ENCODE measurements around the gene TMCC1.
"Not testable (repeated sequence)": the region's sequence is repeated elsewhere in the genome, so short reads cannot be mapped to it uniquely, and the experiment has no call there.

The TMCC1 gene

GRCh38 chr3:129697229-129697969 lies 196.1 kb downstream of the TMCC1 start:
- H3K4me3 ChIP-seq (replicated peaks; ENCODE audit: insufficient read depth, low read length) = no peak overlapping the region
- H3K27me3 ChIP-seq (ENCODE audit: insufficient read depth, poor library complexity, severe bottlenecking) = no peaks in the 10 kb centered on the region
- TF ChIP-seq CTCF (IDR thresholded peaks at IDR 0.05; ENCODE audit: insufficient read depth, low read length) = no peak
- TF ChIP-seq SPI1 (IDR thresholded peaks at IDR 0.05; ENCODE audit: borderline replicate concordance, low read depth) = no peak
- no peak for TF ChIP-seq GABPA (IDR thresholded peaks at IDR 0.05; ENCODE audit: low read depth)
- no peak for TF ChIP-seq POLR2AphosphoS5 (IDR thresholded peaks at IDR 0.05; ENCODE audit: low read depth)
- TF ChIP-seq, protein P1, sequence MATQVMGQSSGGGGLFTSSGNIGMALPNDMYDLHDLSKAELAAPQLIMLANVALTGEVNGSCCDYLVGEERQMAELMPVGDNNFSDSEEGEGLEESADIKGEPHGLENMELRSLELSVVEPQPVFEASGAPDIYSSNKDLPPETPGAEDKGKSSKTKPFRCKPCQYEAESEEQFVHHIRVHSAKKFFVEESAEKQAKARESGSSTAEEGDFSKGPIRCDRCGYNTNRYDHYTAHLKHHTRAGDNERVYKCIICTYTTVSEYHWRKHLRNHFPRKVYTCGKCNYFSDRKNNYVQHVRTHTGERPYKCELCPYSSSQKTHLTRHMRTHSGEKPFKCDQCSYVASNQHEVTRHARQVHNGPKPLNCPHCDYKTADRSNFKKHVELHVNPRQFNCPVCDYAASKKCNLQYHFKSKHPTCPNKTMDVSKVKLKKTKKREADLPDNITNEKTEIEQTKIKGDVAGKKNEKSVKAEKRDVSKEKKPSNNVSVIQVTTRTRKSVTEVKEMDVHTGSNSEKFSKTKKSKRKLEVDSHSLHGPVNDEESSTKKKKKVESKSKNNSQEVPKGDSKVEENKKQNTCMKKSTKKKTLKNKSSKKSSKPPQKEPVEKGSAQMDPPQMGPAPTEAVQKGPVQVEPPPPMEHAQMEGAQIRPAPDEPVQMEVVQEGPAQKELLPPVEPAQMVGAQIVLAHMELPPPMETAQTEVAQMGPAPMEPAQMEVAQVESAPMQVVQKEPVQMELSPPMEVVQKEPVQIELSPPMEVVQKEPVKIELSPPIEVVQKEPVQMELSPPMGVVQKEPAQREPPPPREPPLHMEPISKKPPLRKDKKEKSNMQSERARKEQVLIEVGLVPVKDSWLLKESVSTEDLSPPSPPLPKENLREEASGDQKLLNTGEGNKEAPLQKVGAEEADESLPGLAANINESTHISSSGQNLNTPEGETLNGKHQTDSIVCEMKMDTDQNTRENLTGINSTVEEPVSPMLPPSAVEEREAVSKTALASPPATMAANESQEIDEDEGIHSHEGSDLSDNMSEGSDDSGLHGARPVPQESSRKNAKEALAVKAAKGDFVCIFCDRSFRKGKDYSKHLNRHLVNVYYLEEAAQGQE (IDR thresholded peaks at IDR 0.05; ENCODE audit: insufficient replicate concordance, low read depth) = no peak
- H3K27ac ChIP-seq (replicated peaks) = no peak overlapping the region
- no peak for DNase-seq (ENCODE audit: low read depth in 1 of 2, low spot score in 1 of 2)

DNA sequence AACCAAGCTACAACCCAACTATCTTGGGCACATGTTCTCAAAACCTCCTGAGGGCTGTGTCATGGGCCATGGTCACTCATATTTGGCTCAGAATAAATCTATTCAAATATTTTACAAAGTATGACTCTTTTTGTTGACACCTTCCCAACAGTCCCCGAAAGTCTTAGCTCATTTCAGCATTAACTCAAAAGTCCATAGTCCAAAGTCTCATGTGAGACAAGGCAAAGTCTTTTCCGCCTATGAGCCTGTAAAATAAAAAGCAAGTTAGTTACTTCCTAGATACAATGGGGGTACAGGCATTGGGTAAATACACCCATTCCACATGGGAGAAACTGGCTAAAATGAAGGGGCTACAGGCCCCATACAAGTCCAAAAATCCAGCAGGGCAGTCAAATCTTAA lies 197.1 kb downstream of the TMCC1 start:
- DNase-seq (ENCODE audit: low read depth in 1 of 2, low spot score in 1 of 2); H3K27me3 ChIP-seq (ENCODE audit: insufficient read depth, poor library complexity, severe bottlenecking); H3K27ac ChIP-seq (replicated peaks); H3K4me3 ChIP-seq (replicated peaks; ENCODE audit: insufficient read depth, low read length): not testable (repeated sequence)

GRCh38 chr3:129695230-129695629 lies 198.3 kb downstream of the TMCC1 start:
- Histone ChIP-seq H3K27me3 (ENCODE audit: insufficient read depth, poor library complexity, severe bottlenecking) (no peaks in the 10 kb centered on the region), H3K4me3 (replicated peaks; ENCODE audit: insufficient read depth, low read length) (no peak overlapping the region), H3K27ac (replicated peaks) (no peak overlapping the region)
- DNase-seq (ENCODE audit: low read depth in 1 of 2, low spot score in 1 of 2) = no peak
- no peak for TF ChIP-seq SPI1 (IDR thresholded peaks at IDR 0.05; ENCODE audit: borderline replicate concordance, low read depth)
- no peak for TF ChIP-seq POLR2AphosphoS5 (IDR thresholded peaks at IDR 0.05; ENCODE audit: low read depth)
- TF ChIP-seq, protein P1 (IDR thresholded peaks at IDR 0.05; ENCODE audit: insufficient replicate concordance, low read depth) = no peak

DNA sequence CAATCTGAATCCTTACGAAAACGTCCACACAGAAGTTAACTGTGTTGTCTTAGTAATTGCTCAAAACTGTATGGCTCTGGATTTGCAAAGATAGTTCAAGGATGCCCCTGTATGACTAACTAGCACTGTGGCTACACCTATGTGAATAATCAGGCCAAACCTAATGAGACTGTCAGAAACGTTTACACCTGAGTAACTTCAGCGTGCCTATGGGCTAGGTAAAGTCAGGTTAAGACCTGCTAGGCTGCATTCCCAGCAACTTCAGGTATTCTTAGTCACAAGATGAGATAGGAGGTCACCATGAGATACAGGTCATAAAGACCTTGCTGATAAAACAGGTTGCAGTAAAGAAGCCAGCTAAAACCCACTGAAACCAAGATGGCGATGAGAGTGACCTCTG lies 199.3 kb downstream of the TMCC1 start:
- TF ChIP-seq GABPA (IDR thresholded peaks at IDR 0.05; ENCODE audit: low read depth) (no peak), SPI1 (IDR thresholded peaks at IDR 0.05; ENCODE audit: borderline replicate concordance, low read depth) (no peak), POLR2AphosphoS5 (IDR thresholded peaks at IDR 0.05; ENCODE audit: low read depth) (no peak), CTCF (IDR thresholded peaks at IDR 0.05; ENCODE audit: insufficient read depth, low read length) (no peak)

DNA sequence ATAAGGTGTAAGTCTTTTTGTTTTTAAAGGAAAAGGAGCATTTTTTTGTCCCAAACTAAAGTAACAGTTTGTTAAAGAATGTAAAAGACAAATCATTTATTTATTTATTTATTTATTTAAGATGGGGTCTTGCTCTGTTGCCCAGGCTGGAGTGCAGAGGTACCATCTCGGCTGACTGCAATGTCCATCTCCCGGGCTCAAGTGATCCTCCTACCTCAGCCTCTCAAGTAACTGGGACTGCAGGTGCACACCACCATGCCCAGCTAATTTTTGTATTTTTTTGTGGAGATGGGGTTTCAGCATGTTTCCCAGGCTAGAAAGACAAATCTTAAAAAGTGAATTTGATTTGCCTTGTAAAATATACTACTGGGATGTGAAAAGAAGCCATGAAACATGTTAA lies 200.8 kb downstream of the TMCC1 start:
- DNase-seq (ENCODE audit: low read depth in 1 of 2, low spot score in 1 of 2) = no peak
- TF ChIP-seq GABPA (IDR thresholded peaks at IDR 0.05; ENCODE audit: low read depth) = no peak
- TF ChIP-seq, protein P1 (IDR thresholded peaks at IDR 0.05; ENCODE audit: insufficient replicate concordance, low read depth) = no peak
- Histone ChIP-seq H3K4me3 (replicated peaks; ENCODE audit: insufficient read depth, low read length) (no peak overlapping the region), H3K27me3 (ENCODE audit: insufficient read depth, poor library complexity, severe bottlenecking) (no peaks in the 10 kb centered on the region), H3K27ac (replicated peaks) (no peak overlapping the region)

More for the DNA sequence above, 199.3 kb downstream of the TMCC1 start:
- no peak overlapping the region for H3K27ac ChIP-seq (replicated peaks)
- H3K27me3 ChIP-seq (ENCODE audit: insufficient read depth, poor library complexity, severe bottlenecking) = no peaks in the 10 kb centered on the region
- no peak overlapping the region for H3K4me3 ChIP-seq (replicated peaks; ENCODE audit: insufficient read depth, low read length)
- no peak for DNase-seq (ENCODE audit: low read depth in 1 of 2, low spot score in 1 of 2)
